ENCODE data around the gene LRBA. TPM values are rescaled to one million over a fixed set of nuclear protein-coding genes. Genes with fewer than 3 reads are reported as not detected.

Gene LRBA
- polyA plus RNA-seq, 1 of the 3 experiments (the other 2 are of a cell fraction) = 11.4 TPM

- H3K27ac ChIP-seq (ENCODE audit: low read depth in 2 of 2, low read length in 1 of 2) = no peak overlapping the region
- ChIA-PET CTCF (interaction anchor here (1.1 kb wide), 1 partner anchor 48 kb away, joined by 3 read pairs; no protein-coding TSS in a partner anchor), POLR2A (no interaction called here)
- H3F3A ChIP-seq (replicated peaks; ENCODE audit: insufficient read depth) = no peaks in the 10 kb centered on the region
- TF ChIP-seq REST (IDR thresholded peaks at IDR 0.05; ENCODE audit: low read depth, low read length) (no peak), JUND (IDR thresholded peaks at IDR 0.05) (no peak), RCOR1 (IDR thresholded peaks at IDR 0.05; ENCODE audit: low read length) (no peak), USF2 (IDR thresholded peaks at IDR 0.05; ENCODE audit: borderline replicate concordance, low read depth, low read length) (no peak), RFX5 (IDR thresholded peaks at IDR 0.05; ENCODE audit: low read length) (no peak), GATA2 (CRISPR knock-in tag; IDR thresholded peaks at IDR 0.05) (no peak), TAF1 (IDR thresholded peaks at IDR 0.05; ENCODE audit: borderline replicate concordance, low read depth, low read length) (no peak), GABPA (IDR thresholded peaks at IDR 0.05; ENCODE audit: low read depth) (no peak), TEAD4 (IDR thresholded peaks at IDR 0.05; ENCODE audit: borderline replicate concordance, insufficient read depth) (no peak), FOXM1 (IDR thresholded peaks at IDR 0.05; ENCODE audit: low read depth) (no peak), ELF1 (IDR thresholded peaks at IDR 0.05) (no peak), IRF3 (IDR thresholded peaks at IDR 0.05; ENCODE audit: low read depth, low read length) (no peak), MEF2A (IDR thresholded peaks at IDR 0.05; ENCODE audit: borderline replicate concordance, low read depth) (no peak), EP300 (IDR thresholded peaks at IDR 0.05; ENCODE audit: borderline replicate concordance in 1 of 2, low read depth in 1 of 2, low read length in 1 of 2) (no peak), RAD21 (IDR thresholded peaks at IDR 0.05; ENCODE audit: low read length) (no peak), POLR2AphosphoS5 (IDR thresholded peaks at IDR 0.05; ENCODE audit: low read depth, low read length) (no peak), FOSL2 (IDR thresholded peaks at IDR 0.05; ENCODE audit: borderline replicate concordance, low read depth) (no peak), SIN3A (IDR thresholded peaks at IDR 0.05; ENCODE audit: borderline replicate concordance, low read depth, low read length) (no peak), EZH2phosphoT487 (IDR thresholded peaks at IDR 0.05; ENCODE audit: borderline replicate concordance, low read depth) (no peak)
- H3K79me2 ChIP-seq (ENCODE audit: insufficient read depth) = no peaks in the 10 kb centered on the region
- H4K20me1 ChIP-seq (ENCODE audit: insufficient read depth) = no peaks in the 10 kb centered on the region
- no peak for DNase-seq
- H3K4me2 ChIP-seq = no peak overlapping the region
- no peaks in the 10 kb centered on the region for H3K27me3 ChIP-seq (ENCODE audit: insufficient read depth)
- no peaks in the 10 kb centered on the region for H3K4me1 ChIP-seq (ENCODE audit: control insufficient read depth in 1 of 2, insufficient read depth in 2 of 2, low read depth in 1 of 2, low read length in 1 of 2)
- no peak overlapping the region for H2AFZ ChIP-seq (ENCODE audit: low read depth)
- peaks cover 33 to 63% of the 10 kb centered on the region in 2 experiments for H3K36me3 ChIP-seq (replicated peaks in 1 of 2; ENCODE audit: control insufficient read depth in 1 of 2, insufficient read depth in 2 of 2, low read length in 1 of 2)
- no peak overlapping the region for H3K4me3 ChIP-seq (ENCODE audit: low read depth in 2 of 2, low read length in 1 of 2)
- peaks cover 13% of the 10 kb centered on the region; the same call in 1 of the 2 replicates for H3K9me3 ChIP-seq
- WGBS (ENCODE audit: low lambda C conversion rate) = 98% methylated on average over 1 of the region's 1 CpG
- H3K9me2 ChIP-seq = no peaks in the 10 kb centered on the region
- H3K9ac ChIP-seq = no peak overlapping the region
These were observed 103.8 kb downstream of the LRBA start for GRCh38 chr4:150911326-150911725.

Measured in SK-N-SH (cell line).